ENCODE results near the gene ANAPC16. TPM values are rescaled to one million over a fixed set of nuclear protein-coding genes. Genes with fewer than 3 reads are reported as not detected.

ANAPC16 gene
- 100 to 1,000 TPM; 139 to 163 TPM for total RNA-seq

GRCh38 chr10:72215611-72216549, at the start of gene ANAPC16, which contains the start of gene ASCC1:
TSS of gene ANAPC16 (plus strand) at chr10:72216012. CDS start at chr10:72223915, 7,903 bp downstream.
TSS of gene ASCC1 (minus strand) at chr10:72216276. CDS start at chr10:72213298, 2,978 bp downstream.
- H3K9me3 ChIP-seq: no peaks in the 10 kb centered on the region
- DNase-seq (ENCODE audit: low spot score): peak; percentile 92
- peak within 1 kb of the TSS; percentile 58 to 67 for H3K4me3 ChIP-seq
- H3K27me3 ChIP-seq: no peaks in the 10 kb centered on the region
- peaks cover 0 to 48% of the 10 kb centered on the region in 2 donors for H3K4me1 ChIP-seq
- H3K27ac ChIP-seq: peak within 1 kb of the TSS; percentile 96 to 99
- peaks cover 26% of the 10 kb centered on the region for H3K36me3 ChIP-seq
- TF ChIP-seq CTCF (IDR thresholded peaks at IDR 0.05): no peak

DNA sequence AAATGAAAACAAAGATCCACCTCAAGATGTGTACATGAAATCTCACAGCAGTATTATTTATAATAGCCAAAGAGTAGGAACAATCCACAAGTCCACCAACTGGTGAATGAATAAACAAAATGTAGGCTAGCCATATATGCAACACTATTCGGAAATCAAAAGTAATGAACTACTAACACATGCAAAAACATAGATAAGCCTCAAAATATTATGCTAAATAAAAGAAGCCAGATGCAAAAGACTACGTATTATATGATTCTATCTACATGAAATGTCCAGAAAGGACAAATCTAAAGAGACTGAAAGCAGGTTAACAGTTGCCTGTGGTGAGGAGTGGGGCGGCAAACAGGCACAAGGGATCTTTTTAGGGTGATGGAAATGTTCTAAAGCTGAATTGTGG, 48.7 kb upstream of the ANAPC16 start:
- no peaks in the 10 kb centered on the region for H3K9me3 ChIP-seq
- DNase-seq (ENCODE audit: low spot score): no peak
- TF ChIP-seq CTCF (IDR thresholded peaks at IDR 0.05): no peak
- no peak overlapping the region for H3K4me3 ChIP-seq
- H3K36me3 ChIP-seq: no peaks in the 10 kb centered on the region
- no peaks in the 10 kb centered on the region for H3K4me1 ChIP-seq
- no peak overlapping the region for H3K27ac ChIP-seq
- H3K27me3 ChIP-seq: no peaks in the 10 kb centered on the region

DNA sequence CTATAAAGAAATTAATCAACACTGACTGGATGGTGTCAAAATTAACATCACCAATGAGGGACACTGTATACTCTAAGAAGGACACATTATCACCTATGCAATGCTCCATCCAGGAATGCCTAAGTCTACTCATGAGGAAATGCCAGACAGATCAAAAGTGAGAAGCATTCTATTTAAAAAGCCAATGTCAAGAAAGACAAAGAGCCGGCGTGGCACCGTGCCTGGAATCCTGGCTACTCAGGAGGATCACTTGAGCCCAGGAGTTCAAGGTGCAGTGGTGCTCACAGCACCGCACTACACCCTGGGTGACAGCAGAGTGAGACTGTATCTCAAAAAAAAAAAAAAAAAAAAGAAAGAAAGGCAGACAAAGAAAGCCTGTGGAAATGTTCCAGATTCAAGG, 45.5 kb upstream of the ANAPC16 start:
- no peak for DNase-seq (ENCODE audit: low spot score)
- no peaks in the 10 kb centered on the region for H3K27me3 ChIP-seq
- no peaks in the 10 kb centered on the region for H3K36me3 ChIP-seq
- peak overlapping the region in 1 of 2 donors; percentile 47 for H3K27ac ChIP-seq
- no peaks in the 10 kb centered on the region for H3K9me3 ChIP-seq
- peaks cover 0 to 18% of the 10 kb centered on the region in 2 donors for H3K4me1 ChIP-seq
- no peak overlapping the region for H3K4me3 ChIP-seq
- no peak for TF ChIP-seq CTCF (IDR thresholded peaks at IDR 0.05)

DNA sequence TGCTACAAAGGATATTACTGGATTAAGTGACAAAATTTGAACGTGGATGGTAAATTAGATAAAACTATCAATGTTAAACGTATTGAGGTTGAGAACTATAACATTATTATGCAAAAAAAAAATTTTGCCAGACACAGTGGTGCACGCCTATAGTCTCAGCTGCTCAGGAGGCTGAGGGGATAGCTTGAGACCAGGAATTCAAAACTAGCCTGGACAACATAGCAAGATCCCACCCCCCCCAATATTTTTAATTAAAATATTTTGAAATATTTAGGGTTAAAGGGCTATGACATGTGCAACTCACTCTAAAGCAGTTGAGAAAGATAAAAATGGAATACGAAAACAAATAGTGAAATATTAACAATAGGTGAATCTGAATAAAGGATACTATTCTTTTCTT, 45.1 kb upstream of the ANAPC16 start:
- DNase-seq (ENCODE audit: low spot score): no peak
- Histone ChIP-seq H3K27me3 (no peaks in the 10 kb centered on the region), H3K4me3 (no peak overlapping the region), H3K36me3 (no peaks in the 10 kb centered on the region), H3K27ac (peak overlapping the region in 1 of 2 donors; percentile 47), H3K4me1 (peaks cover 0 to 23% of the 10 kb centered on the region in 2 donors), H3K9me3 (no peaks in the 10 kb centered on the region)
- no peak for TF ChIP-seq CTCF (IDR thresholded peaks at IDR 0.05)

- H3K4me1 ChIP-seq: peaks cover 0 to 27% of the 10 kb centered on the region in 2 donors
- H3K9me3 ChIP-seq: no peaks in the 10 kb centered on the region
- TF ChIP-seq CTCF (IDR thresholded peaks at IDR 0.05): no peak
- peak overlapping the region; percentile 8 to 47 for H3K27ac ChIP-seq
- DNase-seq (ENCODE audit: low spot score): no peak
- no peak overlapping the region for H3K4me3 ChIP-seq
- H3K27me3 ChIP-seq: no peaks in the 10 kb centered on the region
- H3K36me3 ChIP-seq: no peaks in the 10 kb centered on the region
Measured at GRCh38 chr10:72171175-72171630, 44.6 kb upstream of the ANAPC16 start.

Data from right atrium auricular region (tissue), 2 donors.